GM12875 (cell line): ENCODE data around the gene GSTM4.

Experiments
- H3K4me3 ChIP-seq: one replicate; pipeline ENCODE4 v1.5.1; 2011; ENCODE audit warnings: low read depth, low read length, control low read depth
- TF ChIP-seq, protein P1 (sequence below): IDR thresholded peaks from 2 replicates; pipeline ENCODE4 v1.5.1; 2011; ENCODE audit warnings: low read depth, mild to moderate bottlenecking, control low read depth, inconsistent platforms, low read length, moderate library complexity, borderline replicate concordance; ENCODE audit not compliant: insufficient read depth

Gene GSTM4

DNA sequence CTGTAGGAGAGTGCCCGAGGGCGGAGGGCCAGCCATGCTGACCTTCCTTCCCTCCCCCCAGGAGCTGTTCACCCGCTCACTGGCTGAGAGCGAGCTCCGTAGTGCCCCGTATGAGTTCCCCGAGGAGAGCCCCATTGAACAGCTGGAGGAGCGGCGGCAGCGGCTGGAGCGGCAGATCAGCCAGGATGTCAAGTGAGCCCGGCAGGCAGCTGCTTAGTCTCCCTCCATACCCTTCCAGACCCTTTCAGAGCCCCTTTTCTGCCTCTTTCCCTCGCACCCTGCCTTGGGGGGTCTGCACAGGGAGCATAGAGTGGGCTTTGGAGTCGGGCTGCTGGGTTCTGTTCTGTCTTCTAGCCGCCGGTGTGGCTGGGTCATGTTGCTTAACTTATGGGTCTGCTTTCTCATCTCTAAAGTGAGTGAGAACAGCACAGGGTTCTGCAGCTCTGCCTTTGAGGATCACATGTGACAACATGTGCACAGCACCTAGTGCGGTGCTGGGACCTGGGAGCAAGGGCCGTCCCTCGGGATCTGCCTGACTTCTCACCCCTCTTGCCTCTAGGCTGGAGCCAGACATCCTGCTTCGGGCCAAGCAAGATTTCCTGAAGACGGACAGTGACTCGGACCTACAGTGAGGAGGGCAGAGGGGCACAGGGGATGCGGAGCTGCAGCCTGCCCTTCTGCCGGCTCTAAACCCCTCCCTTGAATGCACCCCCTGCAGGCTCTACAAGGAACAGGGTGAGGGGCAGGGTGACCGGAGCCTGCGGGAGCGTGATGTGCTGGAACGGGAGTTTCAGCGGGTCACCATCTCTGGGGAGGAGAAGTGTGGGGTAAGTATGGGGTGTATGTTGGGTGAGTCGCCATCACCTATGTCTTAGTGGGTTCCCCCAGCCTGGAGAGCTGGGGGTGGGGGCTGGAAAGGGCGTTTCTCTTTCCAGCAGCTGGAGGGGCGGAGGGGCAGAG, 30.0 kb upstream of the GSTM4 start:
- H3K4me3 ChIP-seq, result no peak overlapping the region
- TF ChIP-seq, protein P1, sequence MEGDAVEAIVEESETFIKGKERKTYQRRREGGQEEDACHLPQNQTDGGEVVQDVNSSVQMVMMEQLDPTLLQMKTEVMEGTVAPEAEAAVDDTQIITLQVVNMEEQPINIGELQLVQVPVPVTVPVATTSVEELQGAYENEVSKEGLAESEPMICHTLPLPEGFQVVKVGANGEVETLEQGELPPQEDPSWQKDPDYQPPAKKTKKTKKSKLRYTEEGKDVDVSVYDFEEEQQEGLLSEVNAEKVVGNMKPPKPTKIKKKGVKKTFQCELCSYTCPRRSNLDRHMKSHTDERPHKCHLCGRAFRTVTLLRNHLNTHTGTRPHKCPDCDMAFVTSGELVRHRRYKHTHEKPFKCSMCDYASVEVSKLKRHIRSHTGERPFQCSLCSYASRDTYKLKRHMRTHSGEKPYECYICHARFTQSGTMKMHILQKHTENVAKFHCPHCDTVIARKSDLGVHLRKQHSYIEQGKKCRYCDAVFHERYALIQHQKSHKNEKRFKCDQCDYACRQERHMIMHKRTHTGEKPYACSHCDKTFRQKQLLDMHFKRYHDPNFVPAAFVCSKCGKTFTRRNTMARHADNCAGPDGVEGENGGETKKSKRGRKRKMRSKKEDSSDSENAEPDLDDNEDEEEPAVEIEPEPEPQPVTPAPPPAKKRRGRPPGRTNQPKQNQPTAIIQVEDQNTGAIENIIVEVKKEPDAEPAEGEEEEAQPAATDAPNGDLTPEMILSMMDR, result no peak

DNA sequence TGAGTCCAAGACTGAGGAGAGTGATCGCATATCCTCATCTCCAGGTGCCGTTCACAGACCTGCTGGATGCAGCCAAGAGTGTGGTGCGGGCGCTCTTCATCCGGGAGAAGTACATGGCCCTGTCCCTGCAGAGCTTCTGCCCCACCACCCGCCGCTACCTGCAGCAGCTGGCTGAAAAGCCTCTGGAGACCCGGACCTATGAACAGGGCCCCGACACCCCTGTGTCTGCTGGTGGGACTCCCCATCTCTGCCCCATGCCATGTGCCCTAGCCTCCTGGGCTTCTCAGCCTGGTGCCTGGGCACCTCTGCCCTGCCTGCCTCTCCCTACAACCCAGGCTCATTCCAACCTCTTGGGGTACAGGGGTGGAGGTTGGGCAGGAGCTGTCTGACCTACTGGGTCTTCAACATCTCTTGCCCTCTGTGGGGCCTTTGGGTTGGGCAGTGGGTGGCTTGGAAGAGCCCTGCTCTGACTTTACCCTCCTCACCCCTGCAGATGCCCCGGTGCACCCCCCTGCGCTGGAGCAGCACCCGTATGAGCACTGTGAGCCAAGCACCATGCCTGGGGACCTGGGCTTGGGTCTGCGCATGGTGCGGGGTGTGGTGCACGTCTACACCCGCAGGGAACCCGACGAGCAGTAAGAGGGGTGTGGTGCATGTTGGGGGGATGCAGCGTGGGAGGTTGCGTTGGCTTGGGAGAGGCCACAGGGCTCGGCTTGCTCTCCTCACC, 29.1 kb upstream of the GSTM4 start:
- no peak overlapping the region for H3K4me3 ChIP-seq
- TF ChIP-seq, protein P1, result no peak

DNA sequence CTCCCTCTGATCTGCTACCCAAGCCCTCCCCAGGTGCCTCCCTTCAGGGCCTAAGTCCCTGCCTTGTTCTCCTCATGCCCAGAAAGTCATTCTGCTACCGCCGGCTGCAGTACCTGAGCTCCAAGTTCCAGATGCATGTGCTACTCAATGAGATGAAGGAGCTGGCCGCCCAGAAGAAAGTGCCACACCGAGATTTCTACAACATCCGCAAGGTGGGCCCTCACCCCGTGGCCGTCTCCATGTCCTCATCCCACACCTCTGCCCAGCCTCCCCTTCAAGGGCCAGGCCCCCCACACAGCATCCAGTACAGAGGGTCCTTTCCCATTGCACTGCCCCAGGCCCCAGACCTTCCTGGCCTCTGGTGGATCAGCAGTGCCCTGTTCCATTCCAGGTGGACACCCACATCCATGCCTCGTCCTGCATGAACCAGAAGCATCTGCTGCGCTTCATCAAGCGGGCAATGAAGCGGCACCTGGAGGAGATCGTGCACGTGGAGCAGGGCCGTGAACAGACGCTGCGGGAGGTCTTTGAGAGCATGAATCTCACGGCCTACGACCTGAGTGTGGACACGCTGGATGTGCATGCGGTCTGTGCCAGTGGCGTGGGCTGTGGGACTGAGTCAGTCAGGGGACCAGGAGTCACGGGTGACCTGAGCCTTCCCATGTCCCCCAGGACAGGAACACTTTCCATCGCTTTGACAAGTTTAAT, 28.1 kb upstream of the GSTM4 start:
- H3K4me3 ChIP-seq, result no peak overlapping the region
- TF ChIP-seq, protein P1, result no peak

DNA sequence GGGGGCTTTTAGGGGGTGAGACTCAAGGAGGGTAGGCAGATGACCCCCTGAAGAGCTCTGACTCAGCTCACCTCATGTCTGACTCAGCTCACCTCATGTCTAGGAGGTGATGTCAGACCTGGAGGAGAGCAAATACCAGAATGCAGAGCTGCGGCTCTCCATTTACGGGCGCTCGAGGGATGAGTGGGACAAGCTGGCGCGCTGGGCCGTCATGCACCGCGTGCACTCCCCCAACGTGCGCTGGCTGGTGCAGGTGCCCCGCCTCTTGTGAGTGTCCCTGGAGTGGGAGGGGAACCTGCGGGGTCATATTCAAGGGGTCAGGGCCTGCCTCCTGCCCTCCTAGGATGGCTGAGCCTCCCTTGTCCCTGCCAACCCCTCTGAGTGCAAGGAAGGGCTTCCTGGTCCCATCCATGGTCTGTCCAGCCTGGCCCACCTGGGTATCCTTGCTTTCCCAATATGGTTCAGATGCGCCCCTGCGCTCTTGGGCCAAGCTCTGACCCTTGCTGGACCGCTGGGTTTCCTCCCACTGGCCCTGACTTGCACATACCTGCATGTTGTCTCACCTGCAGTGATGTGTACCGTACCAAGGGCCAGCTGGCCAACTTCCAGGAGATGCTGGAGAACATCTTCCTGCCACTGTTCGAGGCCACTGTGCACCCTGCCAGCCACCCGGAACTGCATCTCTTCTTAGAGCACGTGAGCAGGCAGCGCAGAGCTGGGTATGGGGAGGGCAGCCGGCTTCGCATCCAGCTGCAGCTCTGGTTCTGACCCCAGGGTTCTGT, 27.2 kb upstream of the GSTM4 start:
- no peak overlapping the region for H3K4me3 ChIP-seq
- TF ChIP-seq, protein P1, result no peak

DNA sequence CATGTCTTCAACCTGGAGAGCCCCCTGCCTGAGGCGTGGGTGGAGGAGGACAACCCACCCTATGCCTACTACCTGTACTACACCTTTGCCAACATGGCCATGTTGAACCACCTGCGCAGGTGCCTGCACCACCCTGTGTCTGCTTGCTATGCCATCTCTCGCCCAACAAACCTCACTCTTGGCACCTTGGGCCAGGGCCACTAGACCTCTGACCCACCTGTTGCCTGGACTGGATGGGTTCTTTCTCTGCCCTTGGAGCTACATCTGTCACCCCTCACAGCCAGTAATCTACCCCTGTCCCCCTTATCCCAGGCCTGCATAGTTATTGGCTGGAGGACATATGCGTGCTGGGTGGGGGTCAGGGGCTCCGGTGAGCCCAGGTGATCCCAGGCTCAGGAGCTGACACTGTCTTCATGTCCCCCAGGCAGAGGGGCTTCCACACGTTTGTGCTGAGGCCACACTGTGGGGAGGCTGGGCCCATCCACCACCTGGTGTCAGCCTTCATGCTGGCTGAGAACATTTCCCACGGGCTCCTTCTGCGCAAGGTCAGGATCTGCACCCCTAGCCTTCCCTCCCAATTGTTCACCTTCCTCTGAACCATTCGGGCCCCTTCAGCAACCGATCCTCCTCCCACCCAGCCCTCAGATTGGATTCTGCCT, 26.4 kb upstream of the GSTM4 start:
- H3K4me3 ChIP-seq, result no peak overlapping the region
- TF ChIP-seq, protein P1, result no peak

DNA sequence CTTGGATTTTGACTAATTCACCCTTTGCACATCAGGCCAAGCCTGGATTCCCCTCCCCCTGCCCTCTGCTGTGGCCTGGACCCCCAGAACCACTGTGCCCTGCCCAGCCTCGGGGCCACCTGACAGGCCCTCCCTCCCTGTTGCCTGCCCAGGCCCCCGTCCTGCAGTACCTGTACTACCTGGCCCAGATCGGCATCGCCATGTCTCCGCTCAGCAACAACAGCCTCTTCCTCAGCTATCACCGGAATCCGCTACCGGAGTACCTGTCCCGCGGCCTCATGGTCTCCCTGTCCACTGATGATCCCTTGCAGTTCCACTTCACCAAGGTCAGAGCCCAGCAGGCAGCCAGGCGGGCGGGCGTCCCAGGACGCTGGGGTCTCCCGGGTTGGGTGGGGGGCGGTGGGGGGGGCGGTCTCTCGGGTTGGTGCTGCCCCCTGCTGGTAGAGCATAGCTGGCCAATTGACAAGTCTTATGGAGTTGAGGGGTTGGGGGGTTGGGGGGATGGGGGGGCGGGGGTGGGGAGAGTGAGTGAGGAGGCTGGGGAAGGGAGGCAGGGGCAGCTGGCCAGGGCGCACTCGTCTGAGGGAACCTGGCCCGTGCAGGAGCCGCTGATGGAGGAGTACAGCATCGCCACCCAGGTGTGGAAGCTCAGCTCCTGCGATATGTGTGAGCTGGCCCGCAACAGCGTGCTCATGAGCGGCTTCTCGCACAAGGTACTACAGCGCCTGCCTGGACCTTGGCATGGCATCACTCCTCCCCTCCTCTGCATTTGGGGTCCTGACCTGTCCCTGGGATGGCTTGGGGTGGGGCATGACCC, 25.6 kb upstream of the GSTM4 start:
- TF ChIP-seq, protein P1, result no peak

More for the DNA sequence above, 25.6 kb upstream of the GSTM4 start:
- H3K4me3 ChIP-seq, result no peak overlapping the region
